H1 (cell line): ENCODE measurements around the gene GNA12. TPM values are rescaled to one million over a fixed set of nuclear protein-coding genes. Genes with fewer than 3 reads are reported as not detected.

Experiments
- CTCF ChIA-PET: fragments of 300-600 bp; sonication (Branson Sonifier 250); formaldehyde crosslinking; loops from one replicate; lab custom pipeline; 2021; ENCODE audit not compliant: partially characterized antibody; lab: Charles Lee
- POLR2A ChIA-PET: fragments of 300-600 bp; sonication (Branson Sonifier 250); formaldehyde crosslinking; loops from one replicate; lab custom pipeline; 2021; ENCODE audit warnings: inconsistent platforms; ENCODE audit not compliant: partially characterized antibody; lab: Charles Lee
- DNase-seq, 2 experiments: peaks; one replicate each; pipeline versions ENCODE4 v3.0.0 to v3.0.0-alpha.2; 2010 to 2022; ENCODE audit warnings: low spot score in 2 of 2, low read depth in 1 of 2, mixed read lengths in 1 of 2
- FAIRE-seq: peaks from 2 replicates; lab custom pipeline; 2011; peaks lifted over from hg19 to GRCh38; lab: Jason Lieb, UNC
- H2AFZ ChIP-seq: 2 replicates; pipeline ENCODE4 v1.8.1; 2012; ENCODE audit warnings: low read length, inconsistent platforms
- H2AK5ac ChIP-seq: 2 replicates; pipeline ENCODE4 v1.6.1; 2013; ENCODE audit warnings: low read depth, low read length
- H2BK120ac ChIP-seq: replicated peaks from 2 replicates; pipeline ENCODE3; 2013; ENCODE audit warnings: low read depth, low read length, inconsistent platforms
- H2BK12ac ChIP-seq: 2 replicates; pipeline ENCODE4 v1.6.1; 2013; ENCODE audit warnings: low read depth, low read length
- H2BK15ac ChIP-seq: 2 replicates; pipeline ENCODE4 v1.6.1; 2013; ENCODE audit warnings: low read length
- H2BK20ac ChIP-seq: 2 replicates; pipeline ENCODE4 v1.6.1; 2013; ENCODE audit warnings: low read length
- H2BK5ac ChIP-seq: 2 replicates; pipeline ENCODE4 v1.6.1; 2013; ENCODE audit warnings: low read depth, low read length
- H3K14ac ChIP-seq: 2 replicates; pipeline ENCODE4 v1.6.1; 2013; ENCODE audit warnings: inconsistent platforms; ENCODE audit not compliant: insufficient read length
- H3K18ac ChIP-seq: 2 replicates; pipeline ENCODE4 v1.6.1; 2013; ENCODE audit warnings: low read length; ENCODE audit errors: extremely low read depth
- H3K23ac ChIP-seq: 2 replicates; pipeline ENCODE4 v1.6.1; 2013; ENCODE audit warnings: inconsistent platforms; ENCODE audit not compliant: insufficient read length
- H3K23me2 ChIP-seq: 2 replicates; pipeline ENCODE4 v1.6.1; 2013; ENCODE audit warnings: low read depth, low read length
- H3K27ac ChIP-seq: 2 replicates; pipeline ENCODE4 v1.6.1; 2011; ENCODE audit warnings: low read depth, low read length, inconsistent platforms
- H3K27me3 ChIP-seq, 4 experiments: replicated peaks in 1 of 4; 1 replicate in 1 of 4; 2 replicates in 3 of 4; pipeline versions ENCODE4 v1.6.1 to v1.8.1; 2011 to 2013; ENCODE audit warnings: low read length in 3 of 4, mild to moderate bottlenecking in 3 of 4, inconsistent platforms in 2 of 4, mixed read lengths in 2 of 4, moderate library complexity in 1 of 4; ENCODE audit not compliant: control insufficient read depth in 3 of 4, insufficient read depth in 3 of 4; ENCODE audit errors: extremely low read depth in 1 of 4
- H3K36me3 ChIP-seq, 4 experiments: 2 replicates each; pipeline versions ENCODE4 v1.6.1 to v1.8.1; 2011 to 2013; ENCODE audit warnings: mild to moderate bottlenecking in 4 of 4, low read length in 3 of 4, moderate library complexity in 2 of 4, control low read depth in 1 of 4, inconsistent platforms in 1 of 4; ENCODE audit not compliant: insufficient read depth in 4 of 4, control insufficient read depth in 2 of 4
- H3K4ac ChIP-seq: replicated peaks from 2 replicates; pipeline ENCODE3; 2013; ENCODE audit warnings: low read length, low read depth, mixed read lengths, inconsistent platforms; ENCODE audit not compliant: insufficient read length
- H3K4me1 ChIP-seq, 4 experiments: replicated peaks in 1 of 4; 1 replicate in 1 of 4; 2 replicates in 3 of 4; pipeline versions ENCODE4 v1.6.1 to v1.8.1; 2011 to 2013; ENCODE audit warnings: low read length in 3 of 4, inconsistent platforms in 2 of 4, mixed read lengths in 1 of 4; ENCODE audit not compliant: insufficient read depth in 4 of 4, control insufficient read depth in 3 of 4
- H3K4me2 ChIP-seq, 2 experiments: 2 replicates each; pipeline versions ENCODE4 v1.6.1 to v1.8.1; 2011 to 2013; ENCODE audit warnings: low read depth in 2 of 2, low read length in 2 of 2, control low read depth in 1 of 2, inconsistent platforms in 1 of 2, mild to moderate bottlenecking in 1 of 2; ENCODE audit not compliant: insufficient read depth in 1 of 2
- H3K4me3 ChIP-seq, 4 experiments: fragments of 200-600, 300-600 bp in 1 of 4; sonication (generic), shearing (Covaris generic), sonication (Bioruptor Twin) in 1 of 4; 2 replicates each; pipeline versions ENCODE4 v1.5.1 to v1.8.1; 2011 to 2016; ENCODE audit warnings: low read length in 4 of 4, low read depth in 3 of 4, control low read depth in 2 of 4, inconsistent platforms in 2 of 4, mild to moderate bottlenecking in 2 of 4, mixed read lengths in 1 of 4, moderate library complexity in 1 of 4; ENCODE audit not compliant: insufficient read depth in 2 of 4; ENCODE audit errors: extremely low read depth in 1 of 4
- H3K56ac ChIP-seq: replicated peaks from 2 replicates; pipeline ENCODE3; 2013; ENCODE audit warnings: low read depth, mild to moderate bottlenecking, mixed read lengths, low read length, inconsistent platforms; ENCODE audit not compliant: insufficient read length
- H3K79me1 ChIP-seq: 2 replicates; pipeline ENCODE4 v1.6.1; 2013; ENCODE audit warnings: low read depth, low read length, control low read depth
- H3K79me2 ChIP-seq, 2 experiments: 2 replicates each; pipeline versions ENCODE4 v1.6.1 to v1.8.1; 2012 to 2013; ENCODE audit warnings: low read length in 2 of 2, mild to moderate bottlenecking in 2 of 2, inconsistent platforms in 1 of 2; ENCODE audit not compliant: insufficient read depth in 2 of 2, control insufficient read depth in 1 of 2
- H3K9ac ChIP-seq, 4 experiments: replicated peaks in 1 of 4; 1 replicate in 1 of 4; 2 replicates in 3 of 4; pipeline versions ENCODE4 v1.6.1 to v1.8.1; 2011 to 2013; ENCODE audit warnings: low read depth in 3 of 4, low read length in 3 of 4, control low read depth in 2 of 4, mild to moderate bottlenecking in 2 of 4, moderate library complexity in 2 of 4, inconsistent platforms in 1 of 4; ENCODE audit errors: extremely low read depth in 1 of 4
- H3K9me3 ChIP-seq, 2 experiments: 2 replicates each; pipeline versions ENCODE4 v1.6.1 to v1.8.1; 2012 to 2013; ENCODE audit warnings: mild to moderate bottlenecking in 2 of 2, moderate library complexity in 2 of 2, control low read depth in 1 of 2, inconsistent platforms in 1 of 2, low read depth in 1 of 2, low read length in 1 of 2, mixed read lengths in 1 of 2; ENCODE audit not compliant: insufficient read depth in 2 of 2
- H4K20me1 ChIP-seq, 2 experiments: replicated peaks in 1 of 2; 2 replicates each; pipeline versions ENCODE3 to v1.8.1; 2011 to 2013; ENCODE audit warnings: inconsistent platforms in 2 of 2, low read length in 2 of 2, mild to moderate bottlenecking in 1 of 2; ENCODE audit not compliant: insufficient read depth in 2 of 2, control insufficient read depth in 1 of 2
- H4K5ac ChIP-seq: 2 replicates; pipeline ENCODE4 v1.6.1; 2013; ENCODE audit warnings: low read length, low read depth, mixed read lengths, inconsistent platforms; ENCODE audit not compliant: insufficient read length
- H4K8ac ChIP-seq: 2 replicates; pipeline ENCODE4 v1.8.0; 2013; ENCODE audit warnings: mild to moderate bottlenecking, moderate library complexity, low read length, inconsistent platforms; ENCODE audit not compliant: insufficient read depth; ENCODE audit errors: extremely low read depth
- H4K91ac ChIP-seq: replicated peaks from 2 replicates; pipeline ENCODE3; 2013; ENCODE audit warnings: low read length, mixed read lengths, inconsistent platforms; ENCODE audit not compliant: insufficient read length
- BACH1 ChIP-seq: IDR thresholded peaks from 2 replicates; pipeline ENCODE4 v1.6.1; 2012; ENCODE audit warnings: low read length, improper control_type of control experiment
- CEBPB ChIP-seq: IDR thresholded peaks from 2 replicates; pipeline ENCODE4 v1.6.1; 2012; ENCODE audit warnings: low read depth, low read length
- CHD1 ChIP-seq: IDR thresholded peaks from 2 replicates; pipeline ENCODE4 v1.6.1; 2012; ENCODE audit warnings: low read depth, low read length, improper control_type of control experiment
- CHD2 ChIP-seq: IDR thresholded peaks from 2 replicates; pipeline ENCODE4 v1.6.1; 2012; ENCODE audit warnings: low read length, improper control_type of control experiment
- CTBP2 ChIP-seq: IDR thresholded peaks from 2 replicates; pipeline ENCODE4 v1.7.0; 2011; ENCODE audit warnings: borderline replicate concordance, mild to moderate bottlenecking, moderate library complexity, mixed read lengths, low read length; ENCODE audit not compliant: insufficient read depth, insufficient read length
- EGR1 ChIP-seq: IDR thresholded peaks from 2 replicates; pipeline ENCODE4 v1.6.1; 2011; ENCODE audit warnings: low read depth, low read length, borderline replicate concordance
- RAD21 ChIP-seq, 2 experiments: IDR thresholded peaks in 1 of 2; conservative IDR thresholded peaks in 1 of 2; 2 replicates each; pipeline ENCODE4 v1.6.1; 2011; ENCODE audit warnings: low read depth in 2 of 2, low read length in 2 of 2, improper control_type of control experiment in 1 of 2, inconsistent platforms in 1 of 2, mild to moderate bottlenecking in 1 of 2, moderate library complexity in 1 of 2
- RNF2 ChIP-seq: fragments of 200-900, 300-1000 bp; sonication (generic); IDR thresholded peaks from 2 replicates; pipeline ENCODE4 v1.7.1; 2016; ENCODE audit warnings: borderline replicate concordance, low read depth, mild to moderate bottlenecking, antibody characterized with exemption, low read length; ENCODE audit not compliant: poor library complexity, severe bottlenecking; ENCODE audit errors: missing control alignments
- RXRA ChIP-seq: IDR thresholded peaks from 2 replicates; pipeline ENCODE4 v1.6.1; 2011; ENCODE audit warnings: low read depth, mild to moderate bottlenecking, low read length, moderate library complexity; ENCODE audit not compliant: insufficient read depth
- SIRT6 ChIP-seq: IDR thresholded peaks from one replicate; pipeline ENCODE4 v1.7.1; 2012; ENCODE audit warnings: low read length, inconsistent platforms
- TAF7 ChIP-seq: optimal IDR thresholded peaks from 2 replicates; pipeline ENCODE3; 2011; ENCODE audit warnings: low read depth, mild to moderate bottlenecking, inconsistent platforms, low read length, moderate library complexity, borderline replicate concordance
- TEAD4 ChIP-seq: IDR thresholded peaks from 2 replicates; pipeline ENCODE4 v1.6.1; 2012; ENCODE audit warnings: low read depth, low read length, inconsistent platforms, mixed read lengths
- WGBS, 2 experiments: shearing (Covaris generic) in 1 of 2; methylation state at CpG; one replicate each; pipeline versions ENCODE4 v1.1.6 to v1.1.7; 2013 to 2015; ENCODE audit warnings: low lambda C conversion rate in 2 of 2, mixed read lengths in 2 of 2, inconsistent platforms in 1 of 2, low coverage in 1 of 2, missing lambda C conversion rate in 1 of 2; ENCODE audit not compliant: insufficient replicate concordance in 2 of 2, insufficient coverage in 1 of 2, insufficient read length in 1 of 2; ENCODE audit errors: extremely low coverage in 1 of 2, missing lambda C conversion rate in 1 of 2; 5-methylcytosine and 5-hydroxymethylcytosine counted together
- polyA plus RNA-seq, 7 experiments: library from polyadenylated mRNA; depleted of rRNA in 3 of 7; stranded (reverse) in 5 of 7; unstranded in 2 of 7; fragments of >200 nt in 5 of 7; fragments of 200-250 nt in 2 of 7; gene quantifications; 1 replicate in 5 of 7; 2 replicates in 1 of 7; 4 replicates in 1 of 7; pipeline versions ENCODE4 v1.2.1 to v1.2.3, GENCODE V29; 2011 to 2013; ENCODE audit warnings: missing spikeins in 2 of 7, mixed read lengths in 2 of 7
- total RNA-seq: library from RNA; stranded (reverse); fragmentation: NEBNext Ultra II Directional; extraction: Animal tissue kit (Norgen Biotek cat#: 25700); gene quantifications from 2 replicates; pipeline ENCODE4 v1.2.1, GENCODE V29; 2021

GNA12 gene
- total and polyA plus RNA-seq, 2 of the 8 experiments (the other 6 are each of a cell fraction or from before 2014, with no cell fraction given): 96.5 to 109 TPM

- 86% methylated on average over 15 of the region's 16 CpGs; no CpG with 5 or more reads in 1 of the 2 experiments for WGBS, 2 experiments
- peaks cover 3% of the 10 kb centered on the region; the same call in 1 of the 2 replicates for H3K23me2 ChIP-seq
- no peak overlapping the region for H2BK120ac ChIP-seq
- peak overlapping the region; percentile 72; the same call in 1 of the 2 replicates for H2BK15ac ChIP-seq
- H2AFZ ChIP-seq: no peak overlapping the region
- CTCF ChIA-PET: interaction anchor here (0.7 to 7.6 kb wide), 11 partner anchors 7 to 258 kb away, joined by 3 to 92 read pairs (median 5); no protein-coding TSS in a partner anchor
- H3K9ac ChIP-seq: no peak overlapping the region
- POLR2A ChIA-PET: no interaction called here
- no peak overlapping the region for H2BK5ac ChIP-seq
- FAIRE-seq (no peak), DNase-seq (no peak)
- no peak overlapping the region for H3K14ac ChIP-seq
- peaks cover 7 to 34% (median 30%) of the 10 kb centered on the region in 4 experiments for H3K27me3 ChIP-seq
- H2BK20ac ChIP-seq: no peak overlapping the region
- no peaks in the 10 kb centered on the region for H4K20me1 ChIP-seq
- H3K36me3 ChIP-seq: no peaks in the 10 kb centered on the region; a peak in 1 of 8 replicates
- H3K4me2 ChIP-seq: no peak overlapping the region; a peak in 1 of 4 replicates
- H3K9me3 ChIP-seq: no peaks in the 10 kb centered on the region; a peak in 1 of 4 replicates
- no peak overlapping the region; the same call in 1 of the 2 replicates for H2AK5ac ChIP-seq
- peaks cover 3% of the 10 kb centered on the region; the same call in 1 of the 2 replicates for H3K79me1 ChIP-seq
- H3K4me3 ChIP-seq: no peak overlapping the region
- H3K79me2 ChIP-seq: no peaks in the 10 kb centered on the region
- no peak overlapping the region for H3K18ac ChIP-seq
- H4K5ac ChIP-seq: no peak overlapping the region
- no peak overlapping the region for H3K23ac ChIP-seq
- H3K4ac ChIP-seq: no peak overlapping the region
- H3K4me1 ChIP-seq: peaks cover 0 to 11% (median 8%) of the 10 kb centered on the region in 4 experiments; a peak in 5 of 7 replicates
- no peak overlapping the region for H4K8ac ChIP-seq
- H3K27ac ChIP-seq: no peak overlapping the region
- no peak overlapping the region for H3K56ac ChIP-seq
- no peak overlapping the region for H2BK12ac ChIP-seq
- H4K91ac ChIP-seq: no peak overlapping the region
- TF ChIP-seq CHD2 (no peak), CTBP2 (no peak), BACH1 (no peak), CHD1 (no peak), RAD21 (IDR thresholded peaks at IDR 0.05 in 1 of 2, conservative IDR thresholded peaks at IDR 0.05 in 1 of 2; ENCODE audit: low read depth in 2 of 2, low read length in 2 of 2) (no peak), TEAD4 (no peak), CEBPB (no peak), EGR1 (no peak), RNF2 (no peak), TAF7 (no peak), SIRT6 (no peak), RXRA (no peak)
Measured at GRCh38 chr7:2689343-2689847, 154.7 kb downstream of the GNA12 start.
